ENCODE data around the gene SLC40A1.

SLC40A1 gene

GRCh38 chr2:189569295-189569910 is 11.2 kb downstream of the SLC40A1 start:
- DNase-seq (ENCODE audit: low read depth, low spot score): no peak

GRCh38 chr2:189566046-189566445 is 14.5 kb downstream of the SLC40A1 start:
- DNase-seq (ENCODE audit: low read depth, low spot score): no peak

GRCh38 chr2:189561371-189562038 is 19.1 kb downstream of the SLC40A1 start:
- DNase-seq (ENCODE audit: low read depth, low spot score): no peak

- DNase-seq (ENCODE audit: low read depth, low spot score): no peak
These were observed 20.4 kb downstream of the SLC40A1 start for GRCh38 chr2:189560273-189560586.

GRCh38 chr2:189559579-189560272 is 20.9 kb downstream of the SLC40A1 start:
- DNase-seq (ENCODE audit: low read depth, low spot score): no peak

GRCh38 chr2:189558516-189559272 is 21.9 kb downstream of the SLC40A1 start:
- DNase-seq (ENCODE audit: low read depth, low spot score): no peak

GRCh38 chr2:189557373-189557772 is 23.2 kb downstream of the SLC40A1 start:
- no peak for DNase-seq (ENCODE audit: low read depth, low spot score)

- DNase-seq (ENCODE audit: low read depth, low spot score): no peak
These were observed 24.1 kb downstream of the SLC40A1 start for GRCh38 chr2:189556526-189556925.

GRCh38 chr2:189555232-189555631 is 25.4 kb downstream of the SLC40A1 start:
- DNase-seq (ENCODE audit: low read depth, low spot score): no peak

GRCh38 chr2:189553504-189554088 is 27.0 kb downstream of the SLC40A1 start:
- DNase-seq (ENCODE audit: low read depth, low spot score): no peak

GRCh38 chr2:189552991-189553404 is 27.6 kb downstream of the SLC40A1 start:
- DNase-seq (ENCODE audit: low read depth, low spot score): no peak

GRCh38 chr2:189552334-189552990 is 28.1 kb downstream of the SLC40A1 start:
- DNase-seq (ENCODE audit: low read depth, low spot score): no peak

GRCh38 chr2:189551808-189552207 is 28.8 kb downstream of the SLC40A1 start:
- no peak for DNase-seq (ENCODE audit: low read depth, low spot score)

- DNase-seq (ENCODE audit: low read depth, low spot score): no peak
These were observed 31.1 kb downstream of the SLC40A1 start for GRCh38 chr2:189549449-189549832.

GRCh38 chr2:189548666-189549448 is 31.7 kb downstream of the SLC40A1 start:
- no peak for DNase-seq (ENCODE audit: low read depth, low spot score)

GRCh38 chr2:189545418-189545817 is 35.2 kb downstream of the SLC40A1 start:
- DNase-seq (ENCODE audit: low read depth, low spot score): no peak

- DNase-seq (ENCODE audit: low read depth, low spot score): no peak
These were observed 36.1 kb downstream of the SLC40A1 start for GRCh38 chr2:189544318-189545042.

GRCh38 chr2:189543367-189543766 is 37.2 kb downstream of the SLC40A1 start:
- no peak for DNase-seq (ENCODE audit: low read depth, low spot score)

- DNase-seq (ENCODE audit: low read depth, low spot score): no peak
These were observed 38.3 kb downstream of the SLC40A1 start for GRCh38 chr2:189542145-189542882.

Data from activated naive CD8-positive, alpha-beta T cell treated with anti-CD3 and anti-CD28 coated beads, Interleukin-2, amount 50 U/mL, for 16 hours (primary cell).